ENCODE measurements around the gene KIF4B.

KIF4B gene

DNA sequence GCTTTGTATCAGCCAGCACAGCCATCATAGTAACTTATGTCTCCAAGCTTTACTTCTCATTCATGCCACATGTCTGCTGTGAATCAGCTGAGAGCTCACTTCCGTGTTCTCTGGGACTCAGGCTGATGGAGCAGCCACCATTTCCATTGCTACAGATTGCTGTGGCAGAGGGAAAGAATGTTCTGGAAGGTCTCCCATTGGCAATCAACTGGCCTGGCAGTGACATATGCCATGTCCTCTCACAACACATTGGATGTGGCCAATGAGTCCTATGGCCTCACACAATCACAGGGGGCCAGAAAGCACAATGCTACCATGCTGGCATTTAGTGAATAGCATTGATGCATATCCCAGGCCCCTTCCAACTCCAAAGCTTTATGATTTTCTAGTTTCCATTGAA is 44.1 kb downstream of the KIF4B start:
- H3K9me3 ChIP-seq (ENCODE audit: control insufficient read depth, insufficient read depth, low read length): no peaks in the 10 kb centered on the region
- peaks cover 3% of the 10 kb centered on the region for H3K4me1 ChIP-seq (ENCODE audit: control insufficient read depth, low read length)
- no peaks in the 10 kb centered on the region for H4K20me1 ChIP-seq (ENCODE audit: control insufficient read depth, insufficient read depth, low read depth, low read length)
- TF ChIP-seq, protein P1, sequence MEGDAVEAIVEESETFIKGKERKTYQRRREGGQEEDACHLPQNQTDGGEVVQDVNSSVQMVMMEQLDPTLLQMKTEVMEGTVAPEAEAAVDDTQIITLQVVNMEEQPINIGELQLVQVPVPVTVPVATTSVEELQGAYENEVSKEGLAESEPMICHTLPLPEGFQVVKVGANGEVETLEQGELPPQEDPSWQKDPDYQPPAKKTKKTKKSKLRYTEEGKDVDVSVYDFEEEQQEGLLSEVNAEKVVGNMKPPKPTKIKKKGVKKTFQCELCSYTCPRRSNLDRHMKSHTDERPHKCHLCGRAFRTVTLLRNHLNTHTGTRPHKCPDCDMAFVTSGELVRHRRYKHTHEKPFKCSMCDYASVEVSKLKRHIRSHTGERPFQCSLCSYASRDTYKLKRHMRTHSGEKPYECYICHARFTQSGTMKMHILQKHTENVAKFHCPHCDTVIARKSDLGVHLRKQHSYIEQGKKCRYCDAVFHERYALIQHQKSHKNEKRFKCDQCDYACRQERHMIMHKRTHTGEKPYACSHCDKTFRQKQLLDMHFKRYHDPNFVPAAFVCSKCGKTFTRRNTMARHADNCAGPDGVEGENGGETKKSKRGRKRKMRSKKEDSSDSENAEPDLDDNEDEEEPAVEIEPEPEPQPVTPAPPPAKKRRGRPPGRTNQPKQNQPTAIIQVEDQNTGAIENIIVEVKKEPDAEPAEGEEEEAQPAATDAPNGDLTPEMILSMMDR (IDR thresholded peaks at IDR 0.05; ENCODE audit: low read depth, low read length, poor library complexity, severe bottlenecking): no peak
- TF ChIP-seq EZH2phosphoT487 (IDR thresholded peaks at IDR 0.05; ENCODE audit: borderline replicate concordance, low read length): no peak
- no peaks in the 10 kb centered on the region for H3F3A ChIP-seq (ENCODE audit: control insufficient read depth, insufficient read depth)
- H3K27ac ChIP-seq (ENCODE audit: low read depth, low read length): no peak overlapping the region
- no peaks in the 10 kb centered on the region for H3K9me2 ChIP-seq (replicated peaks; ENCODE audit: control insufficient read depth, low read length)
- H3K79me2 ChIP-seq (ENCODE audit: control insufficient read depth, low read length): no peaks in the 10 kb centered on the region
- no peaks in the 10 kb centered on the region for H3K36me3 ChIP-seq (ENCODE audit: control insufficient read depth, low read length)
- H3K27me3 ChIP-seq (ENCODE audit: control insufficient read depth, low read length): no peaks in the 10 kb centered on the region
- H3K4me2 ChIP-seq (ENCODE audit: low read length): no peak overlapping the region
- H3K4me3 ChIP-seq (ENCODE audit: low read length): no peak overlapping the region

DNA sequence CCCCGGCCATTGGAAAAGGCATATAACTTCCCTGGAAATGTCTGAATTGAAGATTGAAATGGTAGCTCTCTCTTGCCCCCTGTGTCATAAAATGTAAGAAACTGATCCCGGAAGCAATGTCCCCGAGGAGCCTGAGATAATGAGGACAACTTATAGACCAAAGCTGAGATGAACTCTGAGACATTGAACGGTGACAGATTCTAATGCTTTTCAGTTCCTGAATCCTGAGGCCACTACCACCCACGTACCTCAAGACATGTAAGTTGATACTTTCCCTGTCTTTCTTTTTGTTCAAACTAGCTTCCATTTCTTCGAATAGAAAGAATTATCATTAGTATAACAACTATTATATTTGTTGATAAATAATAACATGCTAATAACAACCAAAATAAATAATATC is 51.0 kb downstream of the KIF4B start:
- no peak for TF ChIP-seq EZH2phosphoT487 (IDR thresholded peaks at IDR 0.05; ENCODE audit: borderline replicate concordance, low read length)
- no peaks in the 10 kb centered on the region for H4K20me1 ChIP-seq (ENCODE audit: control insufficient read depth, insufficient read depth, low read depth, low read length)
- H3K79me2 ChIP-seq (ENCODE audit: control insufficient read depth, low read length): no peaks in the 10 kb centered on the region
- no peaks in the 10 kb centered on the region for H3K9me2 ChIP-seq (replicated peaks; ENCODE audit: control insufficient read depth, low read length)
- H3K4me1 ChIP-seq (ENCODE audit: control insufficient read depth, low read length): no peaks in the 10 kb centered on the region
- no peak overlapping the region for H3K4me2 ChIP-seq (ENCODE audit: low read length)
- 0 out of 2 replicates have a peak, but pooled peaks cover 3% of the 10 kb centered on the region for H3K27me3 ChIP-seq (ENCODE audit: control insufficient read depth, low read length)
- H3F3A ChIP-seq (ENCODE audit: control insufficient read depth, insufficient read depth): no peaks in the 10 kb centered on the region
- no peaks in the 10 kb centered on the region for H3K9me3 ChIP-seq (ENCODE audit: control insufficient read depth, insufficient read depth, low read length)
- H3K36me3 ChIP-seq (ENCODE audit: control insufficient read depth, low read length): no peaks in the 10 kb centered on the region
- H3K4me3 ChIP-seq (ENCODE audit: low read length): no peak overlapping the region
- no peak overlapping the region for H3K27ac ChIP-seq (ENCODE audit: low read depth, low read length)

DNA sequence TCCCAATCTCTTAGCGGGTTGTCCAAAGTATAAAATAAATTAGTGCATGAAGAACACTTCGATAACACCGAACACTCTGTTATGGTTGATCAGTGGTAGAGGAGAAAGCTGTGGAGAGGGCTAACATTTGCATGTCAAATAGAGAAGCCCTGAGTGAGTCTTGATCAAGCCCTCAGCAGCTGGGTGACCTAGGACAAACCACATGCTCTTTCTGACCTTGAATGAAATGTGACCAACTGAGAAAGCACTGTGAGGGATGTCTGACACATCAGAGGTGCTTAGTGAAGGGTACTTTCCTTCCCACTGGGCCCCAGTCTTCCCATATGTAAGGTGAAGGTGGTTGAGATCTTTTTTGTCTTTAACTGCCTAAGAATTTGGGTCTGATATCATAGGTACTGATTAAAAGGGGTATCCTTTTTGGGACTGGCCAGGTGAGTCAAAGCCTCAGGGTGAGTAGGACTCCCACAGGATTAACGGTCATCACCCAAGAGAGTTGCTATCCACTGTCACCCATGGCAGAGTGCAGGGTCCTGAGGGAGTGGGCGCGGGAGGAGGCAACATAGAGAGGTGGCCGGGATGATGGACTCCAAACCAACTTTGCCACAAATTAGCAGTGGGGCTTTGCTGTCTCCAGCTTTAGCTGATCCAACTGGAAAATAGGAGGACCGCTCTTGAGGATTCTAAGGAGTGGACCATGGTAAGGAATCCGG is 53.5 kb downstream of the KIF4B start:
- Histone ChIP-seq H3K4me2 (ENCODE audit: low read length) (no peak overlapping the region), H3K36me3 (ENCODE audit: control insufficient read depth, low read length) (no peaks in the 10 kb centered on the region), H3F3A (ENCODE audit: control insufficient read depth, insufficient read depth) (no peaks in the 10 kb centered on the region), H3K4me3 (ENCODE audit: low read length) (no peak overlapping the region), H3K27me3 (ENCODE audit: control insufficient read depth, low read length) (0 out of 2 replicates have a peak, but pooled peaks cover 3% of the 10 kb centered on the region), H3K4me1 (ENCODE audit: control insufficient read depth, low read length) (no peaks in the 10 kb centered on the region), H3K79me2 (ENCODE audit: control insufficient read depth, low read length) (no peaks in the 10 kb centered on the region), H3K9me3 (ENCODE audit: control insufficient read depth, insufficient read depth, low read length) (no peaks in the 10 kb centered on the region), H3K9me2 (replicated peaks; ENCODE audit: control insufficient read depth, low read length) (no peaks in the 10 kb centered on the region), H3K27ac (ENCODE audit: low read depth, low read length) (no peak overlapping the region), H4K20me1 (ENCODE audit: control insufficient read depth, insufficient read depth, low read depth, low read length) (no peaks in the 10 kb centered on the region)
- TF ChIP-seq, protein P1 (IDR thresholded peaks at IDR 0.05; ENCODE audit: low read depth, low read length, poor library complexity, severe bottlenecking): no peak
- TF ChIP-seq EZH2phosphoT487 (IDR thresholded peaks at IDR 0.05; ENCODE audit: borderline replicate concordance, low read length): no peak
